Tibial artery (tissue), 4 donors: Measurements from ENCODE around the gene HIRIP3.
A peak's percentile ranks its signal among the peaks of the same experiment; 100 is the strongest.

Experiments
- DNase-seq, 2 donors: peaks; one replicate each; pipeline ENCODE4 v3.0.0-alpha.2; 2019
- H3K27ac ChIP-seq, 2 donors: fragments of 200-600 bp; sonication (generic) in 1 of 2; 1 replicate in 1 of 2; 2 replicates in 1 of 2; pipeline ENCODE4 v1.5.1; 2018 to 2019; ENCODE audit warnings: mild to moderate bottlenecking in 1 of 2
- H3K27me3 ChIP-seq, 2 donors: fragments of 200-600 bp; sonication (generic) in 1 of 2; one replicate each; pipeline versions ENCODE4 v1.5.1 to v1.6.0; 2016 to 2019
- H3K36me3 ChIP-seq, 3 donors: fragments of 200-600 bp; sonication (generic) in 2 of 3; one replicate each; pipeline ENCODE4 v1.5.1; 2016 to 2019; ENCODE audit warnings: mild to moderate bottlenecking in 2 of 3
- H3K4me1 ChIP-seq, 4 donors: fragments of 200-600 bp; sonication (generic) in 2 of 4; 1 replicate in 3 of 4; 2 replicates in 1 of 4; pipeline ENCODE4 v1.5.1; 2016 to 2019
- H3K4me3 ChIP-seq, 2 donors: fragments of 200-600 bp; sonication (generic) in 1 of 2; 1 replicate in 1 of 2; 2 replicates in 1 of 2; pipeline ENCODE4 v1.5.1; 2018 to 2019; ENCODE audit warnings: mild to moderate bottlenecking in 2 of 2
- H3K9me3 ChIP-seq, 3 donors: fragments of 200-600 bp; sonication (generic) in 1 of 3; one replicate each; pipeline ENCODE4 v1.5.1; 2016 to 2019
- CTCF ChIP-seq, 2 experiments: fragments of 200-600 bp in 1 of 2; fragments of 450-650 bp in 1 of 2; IDR thresholded peaks; one replicate each; pipeline ENCODE4 v1.5.1; 2017 to 2019; ENCODE audit warnings: antibody characterized with exemption in 2 of 2, mild to moderate bottlenecking in 1 of 2, moderate library complexity in 1 of 2
- intact Hi-C: fragments of 100-400 bp; cut with DNase I; formaldehyde crosslinking; loops from one replicate; pipeline ENCODE4 v1.15.0; 2023; ENCODE audit warnings: low total_unique reads

HIRIP3 gene

GRCh38 chr16:29968205-29968604 lies 27.2 kb downstream of the HIRIP3 start:
- H3K9me3 ChIP-seq = no peaks in the 10 kb centered on the region
- no peak overlapping the region for H3K4me3 ChIP-seq
- peaks cover 0 to 6% (median 4%) of the 10 kb centered on the region in 4 donors for H3K4me1 ChIP-seq
- H3K27ac ChIP-seq = no peak overlapping the region
- TF ChIP-seq CTCF (IDR thresholded peaks at IDR 0.05) = no peak
- H3K27me3 ChIP-seq = no peaks in the 10 kb centered on the region
- peak in 1 of 2 donors; percentile 32 for DNase-seq
- intact Hi-C loops = no loop called here
- H3K36me3 ChIP-seq = peaks cover 17 to 65% (median 31%) of the 10 kb centered on the region in 3 donors

DNA sequence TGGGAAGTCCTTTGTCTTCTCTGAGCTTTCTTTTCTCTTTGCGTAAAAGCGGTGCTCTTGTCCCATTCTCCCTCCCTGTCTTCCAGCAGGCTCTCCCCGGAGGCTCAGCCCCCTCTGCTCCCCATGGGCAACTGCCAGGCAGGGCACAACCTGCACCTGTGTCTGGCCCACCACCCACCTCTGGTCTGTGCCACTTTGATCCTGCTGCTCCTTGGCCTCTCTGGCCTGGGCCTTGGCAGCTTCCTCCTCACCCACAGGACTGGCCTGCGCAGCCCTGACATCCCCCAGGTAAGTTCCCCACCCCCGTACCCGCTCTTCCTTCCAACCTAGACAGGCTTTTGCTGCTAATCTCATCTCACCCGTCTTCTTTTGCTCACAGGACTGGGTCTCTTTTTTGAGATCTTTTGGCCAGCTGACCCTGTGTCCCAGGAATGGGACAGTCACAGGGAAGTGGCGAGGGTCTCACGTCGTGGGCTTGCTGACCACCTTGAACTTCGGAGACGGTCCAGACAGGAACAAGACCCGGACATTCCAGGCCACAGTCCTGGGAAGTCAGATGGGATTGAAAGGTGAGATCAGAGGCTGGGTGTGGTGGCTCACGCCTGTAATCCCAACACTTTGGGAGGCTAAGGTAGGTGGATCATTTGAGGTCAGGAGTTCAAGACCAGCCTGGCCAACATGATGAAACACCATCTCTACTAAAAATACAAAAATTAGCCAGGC lies 32.2 kb downstream of the HIRIP3 start:
- Histone ChIP-seq H3K36me3 (peaks cover 5 to 34% (median 9%) of the 10 kb centered on the region in 3 donors), H3K4me3 (peak overlapping the region; percentile 65 to 69), H3K27me3 (no peaks in the 10 kb centered on the region), H3K9me3 (no peaks in the 10 kb centered on the region), H3K27ac (peak overlapping the region; percentile 87 to 91), H3K4me1 (peaks cover 0 to 18% (median 15%) of the 10 kb centered on the region in 4 donors)
- intact Hi-C loops = no loop called here
- peak in 1 of 2 donors; percentile 65 for DNase-seq
- TF ChIP-seq CTCF (IDR thresholded peaks at IDR 0.05) = no peak

DNA sequence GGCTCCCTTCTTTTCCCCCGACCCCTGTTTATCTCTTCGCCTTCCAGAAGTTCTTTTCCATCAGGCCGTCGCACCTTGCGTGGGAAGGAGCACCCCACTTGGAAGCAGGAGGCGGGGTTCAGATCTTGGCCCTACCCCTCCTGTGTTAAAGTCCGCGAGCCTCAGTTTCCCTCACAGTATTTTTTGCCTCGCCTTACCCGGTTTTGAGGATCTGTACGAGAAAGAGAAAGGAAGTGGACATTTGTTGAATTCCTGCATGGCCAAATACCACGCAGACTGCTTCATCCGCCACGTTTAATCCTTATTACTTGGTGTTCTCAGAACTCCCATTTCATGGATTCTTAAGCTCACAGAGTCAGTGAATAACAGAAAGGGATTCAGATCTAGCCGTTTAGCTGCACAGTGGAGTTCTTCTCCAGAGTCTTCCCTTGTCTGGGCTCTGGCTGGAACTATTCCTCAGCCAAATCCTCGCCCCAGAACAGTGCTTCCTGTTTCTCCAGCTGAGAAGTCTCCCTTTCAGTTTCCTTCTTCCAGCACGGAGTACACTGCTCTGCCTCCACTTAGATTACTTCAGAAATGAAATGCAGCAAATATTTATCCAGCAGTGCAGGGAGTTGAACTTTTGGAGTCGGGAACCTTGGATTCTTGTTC lies 32.9 kb downstream of the HIRIP3 start:
- intact Hi-C loops = no loop called here
- Histone ChIP-seq H3K4me3 (peak overlapping the region; percentile 65 to 69), H3K27ac (peak overlapping the region; percentile 87 to 91), H3K9me3 (no peaks in the 10 kb centered on the region), H3K36me3 (peaks cover 0 to 27% (median 4%) of the 10 kb centered on the region in 3 donors), H3K4me1 (peaks cover 0 to 18% (median 15%) of the 10 kb centered on the region in 4 donors), H3K27me3 (no peaks in the 10 kb centered on the region)
- no peak for TF ChIP-seq CTCF (IDR thresholded peaks at IDR 0.05)
- DNase-seq = peak; percentile 29 to 62

DNA sequence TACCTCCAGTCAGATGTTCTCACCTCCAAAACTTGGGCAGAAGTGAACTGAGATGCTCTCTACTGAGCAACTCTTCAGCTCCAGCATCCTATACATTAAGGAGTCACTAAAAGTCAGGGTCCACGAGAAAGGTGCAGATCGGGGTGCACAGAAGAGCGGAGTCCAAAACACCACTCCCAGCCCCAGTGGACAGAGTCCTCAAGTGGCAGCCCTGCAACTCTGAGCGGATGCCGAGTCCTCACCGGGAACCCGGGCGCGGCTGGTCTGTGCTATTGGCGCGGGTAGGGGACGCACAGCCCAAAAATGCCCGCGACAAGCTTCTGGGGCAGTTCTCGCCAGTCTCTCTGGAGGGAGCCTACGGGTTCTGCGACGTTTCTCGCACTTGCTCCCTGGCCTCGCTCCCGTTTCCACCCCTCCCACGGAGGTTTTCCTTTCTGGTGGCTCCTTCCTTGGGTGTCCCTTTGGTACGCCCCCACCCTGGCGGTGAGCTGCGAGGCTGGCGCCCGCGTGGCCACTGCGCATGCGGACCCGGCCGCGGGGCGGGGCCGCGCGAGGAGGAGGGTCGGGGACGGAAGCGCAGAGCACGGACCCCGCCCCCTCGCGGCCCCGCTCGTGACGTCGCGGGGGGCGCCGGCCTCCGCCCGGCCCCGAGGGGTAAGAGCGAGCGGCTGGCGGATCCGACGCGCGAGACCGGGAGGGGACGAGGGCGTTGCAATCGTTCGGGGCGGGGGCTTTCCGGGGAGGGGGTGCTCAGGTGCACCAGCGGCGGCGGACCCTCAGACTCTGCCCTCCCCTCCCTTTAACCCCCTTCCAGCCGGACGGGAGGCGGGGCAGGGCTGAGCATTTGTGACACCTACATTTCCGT lies 33.7 kb downstream of the HIRIP3 start, which contains the start of gene TMEM219:
TMEM219 (plus strand) TSS at position 601 of the 865 bp plus-strand sequence. CDS start 1,065 bp downstream, outside the sequence.
- H3K36me3 ChIP-seq = peaks cover 0 to 20% (median 4%) of the 10 kb centered on the region in 3 donors
- intact Hi-C loops = no loop called here

More for the DNA sequence above, 33.7 kb downstream of the HIRIP3 start, which contains the start of gene TMEM219:
- peak; percentile 88 to 95 for DNase-seq
- H3K9me3 ChIP-seq = no peaks in the 10 kb centered on the region
- peaks cover 0 to 18% (median 15%) of the 10 kb centered on the region in 4 donors for H3K4me1 ChIP-seq
- H3K27ac ChIP-seq = peak within 1 kb of the TSS; percentile 87 to 91
- no peaks in the 10 kb centered on the region for H3K27me3 ChIP-seq
- H3K4me3 ChIP-seq = peak within 1 kb of the TSS; percentile 65 to 69
- TF ChIP-seq CTCF (IDR thresholded peaks at IDR 0.05) = peak; percentile 60 to 82
